Stimulated activated naive CD8-positive, alpha-beta T cell treated with anti-CD3 and anti-CD28 coated beads, Interleukin-15, amount 100 ng/mL, for 72 hours (primary cell): ENCODE measurements around the gene SYT14.

ENCODE experiments used
- ATAC-seq: fragments of 150-1000 bp; cut with Tn5 transposase; 2 replicates; pipeline ENCODE4 v1.10.0; 2021; ENCODE audit warnings: mild to moderate bottlenecking, moderate library complexity
- DNase-seq, 2 donors: peaks; one replicate each; pipeline ENCODE4 v3.0.0; 2021 to 2022
- H3K27ac Mint-ChIP-seq, 2 donors: one replicate each; pipeline ENCODE4 v1.8.0; 2022; ENCODE audit warnings: mild to moderate bottlenecking in 2 of 2, mixed read lengths in 2 of 2, moderate library complexity in 2 of 2
- H3K27me3 Mint-ChIP-seq: one replicate; pipeline ENCODE4 v1.8.0; 2022; ENCODE audit warnings: mixed read lengths
- H3K4me1 Mint-ChIP-seq: one replicate; pipeline ENCODE4 v1.8.0; 2022; ENCODE audit warnings: mild to moderate bottlenecking, mixed read lengths
- H3K4me3 Mint-ChIP-seq, 2 donors: one replicate each; pipeline ENCODE4 v1.8.0; 2022; ENCODE audit warnings: mild to moderate bottlenecking in 2 of 2, mixed read lengths in 2 of 2, moderate library complexity in 1 of 2
- H3K9me3 Mint-ChIP-seq, 2 donors: one replicate each; pipeline ENCODE4 v1.8.0; 2022; ENCODE audit warnings: mixed read lengths in 2 of 2

The SYT14 gene

GRCh38 chr1:209983953-209984352, 45.9 kb downstream of the SYT14 start:
- H3K27me3 Mint-ChIP-seq, result peaks cover 49% of the 10 kb centered on the region
- no peak for DNase-seq
- H3K4me3 Mint-ChIP-seq, result no peak overlapping the region
- no peaks in the 10 kb centered on the region for H3K9me3 Mint-ChIP-seq
- ATAC-seq, result no peak
- no peaks in the 10 kb centered on the region for H3K4me1 Mint-ChIP-seq
- no peak overlapping the region for H3K27ac Mint-ChIP-seq

DNA sequence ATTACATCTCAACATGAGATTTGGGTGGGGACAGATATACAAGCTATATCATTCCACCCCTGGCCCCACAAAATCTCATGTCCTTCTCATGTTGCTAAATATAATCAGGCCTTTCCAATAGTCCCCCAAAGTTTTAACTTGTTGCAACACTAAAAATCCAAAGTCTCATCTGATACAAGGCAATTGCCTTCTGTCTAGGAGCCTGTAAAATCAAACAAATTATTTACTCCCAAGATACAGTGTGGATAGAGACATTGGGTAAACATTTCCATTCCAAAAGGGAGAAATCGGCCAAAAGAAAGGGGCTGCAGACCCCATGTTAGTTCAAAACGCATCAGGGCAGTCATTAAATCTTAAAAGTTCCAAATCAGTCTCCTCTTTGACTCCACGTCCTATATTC, 47.0 kb downstream of the SYT14 start:
- Mint-ChIP-seq H3K9me3 (no peaks in the 10 kb centered on the region), H3K27ac (no peak overlapping the region), H3K27me3 (peaks cover 41% of the 10 kb centered on the region), H3K4me3 (no peak overlapping the region), H3K4me1 (no peaks in the 10 kb centered on the region)
- ATAC-seq (no peak), DNase-seq (no peak)

- Mint-ChIP-seq H3K27me3 (peaks cover 59% of the 10 kb centered on the region), H3K27ac (no peak overlapping the region), H3K9me3 (no peaks in the 10 kb centered on the region), H3K4me1 (no peaks in the 10 kb centered on the region), H3K4me3 (no peak overlapping the region)
- DNase-seq (no peak), ATAC-seq (no peak)
These were observed 50.7 kb downstream of the SYT14 start for GRCh38 chr1:209988706-209989105.

DNA sequence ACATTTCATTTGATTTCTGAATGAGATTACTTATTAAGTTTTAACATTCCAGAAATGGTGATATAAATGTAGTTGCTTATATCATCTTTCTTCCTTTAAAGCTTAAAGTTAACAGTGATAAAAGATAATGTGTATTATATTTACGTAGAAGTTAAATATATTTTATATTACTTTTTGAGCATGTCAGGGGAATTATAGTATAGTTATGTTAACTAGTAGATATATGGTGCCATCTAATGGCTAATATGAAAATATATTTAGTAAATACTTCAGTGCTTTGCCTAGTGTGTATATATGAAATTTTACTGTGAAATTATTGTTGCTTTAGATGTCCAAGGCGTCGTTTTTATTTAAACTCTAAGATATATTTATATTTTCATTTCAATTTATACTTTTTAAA, 51.5 kb downstream of the SYT14 start:
- no peak overlapping the region for H3K27ac Mint-ChIP-seq
- H3K4me1 Mint-ChIP-seq, result no peaks in the 10 kb centered on the region
- no peaks in the 10 kb centered on the region for H3K9me3 Mint-ChIP-seq
- H3K27me3 Mint-ChIP-seq, result peaks cover 64% of the 10 kb centered on the region
- H3K4me3 Mint-ChIP-seq, result no peak overlapping the region
- no peak for DNase-seq
- ATAC-seq, result no peak

DNA sequence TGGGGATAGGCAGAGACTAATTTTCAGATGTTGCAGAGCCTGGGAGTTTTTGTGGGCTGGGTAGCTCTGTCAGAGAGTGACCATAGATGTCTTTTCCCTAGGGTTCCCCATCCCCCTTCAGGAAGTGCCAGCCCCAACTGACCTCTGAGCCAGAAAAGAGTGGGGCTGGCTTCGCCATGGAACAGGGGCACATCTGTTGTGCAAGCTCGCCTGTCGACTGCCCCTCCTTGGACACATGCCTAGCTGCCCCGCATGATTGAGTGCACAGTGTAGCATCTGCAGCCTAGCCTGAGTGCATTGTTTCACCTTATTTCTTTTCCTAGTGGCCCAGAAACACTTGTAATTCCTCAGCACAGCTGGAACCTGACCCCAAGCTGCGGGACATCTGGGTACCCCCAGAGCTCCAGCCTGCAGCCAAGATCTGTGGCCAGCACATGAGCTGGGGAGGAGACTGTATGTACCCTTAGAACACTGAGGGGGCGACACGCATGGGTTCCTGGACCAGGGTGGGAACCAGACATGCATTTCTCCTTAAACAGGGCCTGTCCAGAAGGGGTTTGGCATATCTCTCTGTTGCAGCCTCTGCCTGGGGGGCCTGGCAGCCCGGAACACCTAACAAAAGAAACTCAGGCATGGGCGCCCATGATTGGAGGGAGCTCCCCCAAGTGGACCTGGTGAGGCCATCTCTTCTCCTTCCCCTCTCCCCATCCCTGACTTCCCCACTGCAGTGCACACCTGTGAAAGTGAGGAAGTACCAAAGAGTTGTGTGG, 55.2 kb downstream of the SYT14 start:
- ATAC-seq (no peak), DNase-seq (no peak)
- Mint-ChIP-seq H3K9me3 (no peaks in the 10 kb centered on the region), H3K27ac (no peak overlapping the region), H3K4me3 (no peak overlapping the region), H3K27me3 (peaks cover 57% of the 10 kb centered on the region), H3K4me1 (no peaks in the 10 kb centered on the region)

- DNase-seq, result no peak
- no peak overlapping the region for H3K27ac Mint-ChIP-seq
- no peak overlapping the region for H3K4me3 Mint-ChIP-seq
- ATAC-seq, result no peak
- H3K4me1 Mint-ChIP-seq, result no peaks in the 10 kb centered on the region
- peaks cover 49% of the 10 kb centered on the region for H3K27me3 Mint-ChIP-seq
- no peaks in the 10 kb centered on the region for H3K9me3 Mint-ChIP-seq
These were observed 58.3 kb downstream of the SYT14 start for GRCh38 chr1:209996348-209996747.

DNA sequence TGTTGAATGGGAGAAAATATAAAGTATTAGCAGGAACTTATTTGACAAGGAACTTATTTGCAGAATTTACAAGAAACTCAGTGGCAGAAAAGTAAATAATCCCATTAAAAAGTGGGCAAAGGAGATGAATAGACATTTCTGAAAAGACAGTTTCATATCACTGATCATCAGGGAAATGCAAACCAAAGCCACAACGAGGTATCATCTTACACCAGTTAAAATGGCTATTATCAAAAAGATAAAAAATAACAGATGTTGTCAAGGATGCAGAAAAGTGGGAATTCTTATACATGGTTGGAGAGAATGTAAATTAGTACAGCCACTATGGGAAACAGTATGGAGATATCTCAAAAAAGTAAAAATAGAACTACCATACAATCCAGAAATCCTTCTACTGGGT, 61.0 kb downstream of the SYT14 start:
- Mint-ChIP-seq H3K27ac (no peak overlapping the region), H3K9me3 (no peaks in the 10 kb centered on the region), H3K4me1 (no peaks in the 10 kb centered on the region), H3K4me3 (no peak overlapping the region), H3K27me3 (peaks cover 28% of the 10 kb centered on the region)
- DNase-seq, result no peak
- ATAC-seq, result no peak

DNA sequence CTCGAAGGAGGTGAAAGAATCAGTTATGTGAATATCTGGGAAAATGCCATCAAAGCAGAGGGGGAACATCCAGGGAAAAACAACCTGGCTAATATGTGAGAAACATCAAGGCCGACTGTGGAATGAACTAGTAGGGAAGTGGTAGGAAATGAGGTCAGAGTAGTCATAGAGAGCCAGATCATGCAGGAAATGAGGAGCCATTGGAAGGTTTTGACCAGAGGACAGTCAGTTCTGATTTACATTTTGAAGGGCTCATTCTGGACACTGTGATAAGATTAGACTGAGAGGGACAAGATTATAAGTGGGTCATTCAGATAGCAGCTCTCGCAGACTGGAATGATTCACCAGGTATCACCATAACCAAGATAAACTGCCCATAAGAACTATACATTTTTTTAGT, 63.7 kb downstream of the SYT14 start:
- Mint-ChIP-seq H3K9me3 (no peaks in the 10 kb centered on the region), H3K27ac (no peak overlapping the region), H3K4me1 (no peaks in the 10 kb centered on the region), H3K4me3 (no peak overlapping the region), H3K27me3 (peaks cover 11% of the 10 kb centered on the region)
- ATAC-seq, result no peak
- DNase-seq, result no peak

DNA sequence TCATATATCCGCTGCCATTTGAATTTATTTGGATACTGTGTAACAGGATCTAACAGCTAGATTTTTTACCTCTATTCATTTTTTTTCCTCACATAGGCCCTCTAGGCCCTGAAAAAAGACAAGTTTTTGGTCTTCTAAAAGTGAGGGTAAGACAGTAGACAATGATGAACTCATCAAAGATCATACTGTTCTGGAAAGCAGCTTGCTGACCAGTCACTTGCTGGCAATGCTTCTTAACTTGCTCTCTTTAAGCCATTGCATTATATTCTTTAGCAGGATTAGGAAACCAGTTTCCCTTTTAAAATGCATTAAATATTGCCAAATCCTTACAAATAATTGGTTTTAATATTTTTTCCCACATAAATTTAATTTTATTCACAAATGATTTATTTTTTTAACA, 65.5 kb downstream of the SYT14 start:
- H3K27ac Mint-ChIP-seq, result no peak overlapping the region
- H3K27me3 Mint-ChIP-seq, result peaks cover 6% of the 10 kb centered on the region
- DNase-seq, result no peak
- H3K4me1 Mint-ChIP-seq, result no peaks in the 10 kb centered on the region
- no peaks in the 10 kb centered on the region for H3K9me3 Mint-ChIP-seq
- no peak overlapping the region for H3K4me3 Mint-ChIP-seq
- ATAC-seq, result no peak

DNA sequence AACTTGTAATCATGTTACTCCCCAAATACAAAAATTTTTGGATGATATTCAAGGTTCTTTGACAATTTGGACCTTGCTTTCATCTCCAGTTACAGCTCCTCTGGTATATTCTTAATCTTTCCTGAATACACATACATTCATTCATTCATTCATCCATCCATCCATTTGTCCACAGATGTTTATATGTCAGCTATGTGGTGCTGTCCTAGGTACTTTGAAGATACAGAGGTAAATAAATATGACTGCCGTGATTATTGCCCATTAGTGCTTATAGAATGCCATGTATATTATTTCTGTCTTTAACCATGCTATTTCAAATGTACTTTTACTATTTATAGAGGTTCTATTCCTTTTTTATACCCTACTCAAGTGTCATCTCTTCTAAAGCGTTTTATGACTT, 72.1 kb downstream of the SYT14 start:
- ATAC-seq, result no peak
- H3K4me3 Mint-ChIP-seq, result no peak overlapping the region

DNA sequence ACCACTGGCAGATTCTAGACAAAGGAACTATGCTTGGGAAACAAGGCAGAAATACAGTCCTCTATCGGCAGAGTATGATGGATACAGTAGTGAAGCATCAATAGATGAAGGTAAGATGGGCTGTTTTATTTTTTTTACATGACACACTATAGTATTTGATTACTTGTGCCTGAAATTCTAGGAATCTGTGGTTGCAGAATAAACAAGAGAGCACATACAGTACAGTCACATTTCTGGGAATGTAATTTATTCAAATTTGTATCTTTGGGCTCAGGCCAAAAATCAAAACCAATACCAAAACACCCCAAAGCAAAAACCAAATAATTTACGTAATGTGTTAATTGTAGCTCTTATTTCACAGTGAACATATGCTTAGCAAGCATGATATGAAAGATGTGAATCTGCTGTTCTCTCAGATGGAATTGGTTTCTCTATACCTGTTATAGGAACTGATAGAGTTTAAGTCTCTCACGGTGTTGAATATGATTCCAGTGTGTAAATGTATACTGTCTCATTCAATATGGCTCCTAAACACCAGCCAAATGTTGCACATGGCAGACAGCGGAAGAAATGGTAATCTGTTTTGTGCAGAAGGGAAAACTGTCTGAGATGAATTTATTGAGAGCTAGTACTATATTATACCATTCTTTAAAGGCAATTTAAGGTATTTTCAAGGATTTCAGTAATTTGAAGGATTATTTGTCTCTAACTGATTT, 83.3 kb downstream of the SYT14 start:
- ATAC-seq (no peak), DNase-seq (no peak)
- Mint-ChIP-seq H3K27ac (no peak overlapping the region), H3K4me1 (no peaks in the 10 kb centered on the region), H3K9me3 (no peaks in the 10 kb centered on the region), H3K27me3 (peaks cover 4% of the 10 kb centered on the region), H3K4me3 (no peak overlapping the region)

More for the DNA sequence above, 72.1 kb downstream of the SYT14 start:
- no peaks in the 10 kb centered on the region for H3K4me1 Mint-ChIP-seq
- H3K9me3 Mint-ChIP-seq, result no peaks in the 10 kb centered on the region
- no peak for DNase-seq
- no peak overlapping the region for H3K27ac Mint-ChIP-seq
- peaks cover 3% of the 10 kb centered on the region for H3K27me3 Mint-ChIP-seq

DNA sequence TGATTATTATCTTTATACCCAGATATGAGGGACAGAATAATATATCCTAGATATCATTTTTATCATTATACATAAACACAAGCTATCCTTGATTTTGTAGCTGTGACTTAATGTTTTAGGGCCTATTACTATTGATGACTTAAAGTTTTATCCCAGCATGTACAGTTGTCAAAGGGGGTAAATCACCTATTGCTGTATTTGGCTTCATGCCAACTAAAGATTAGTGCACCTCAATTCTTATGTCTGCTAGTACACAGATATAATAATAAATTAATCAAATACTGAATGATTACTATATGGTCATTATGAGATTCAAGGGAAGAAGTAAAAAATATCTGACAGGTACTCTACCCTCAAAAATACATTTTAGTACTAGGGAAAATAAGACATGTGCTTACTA, 84.0 kb downstream of the SYT14 start:
- Mint-ChIP-seq H3K4me1 (no peaks in the 10 kb centered on the region), H3K27ac (no peak overlapping the region), H3K27me3 (no peaks in the 10 kb centered on the region), H3K9me3 (no peaks in the 10 kb centered on the region), H3K4me3 (no peak overlapping the region)
- DNase-seq (no peak), ATAC-seq (no peak)

DNA sequence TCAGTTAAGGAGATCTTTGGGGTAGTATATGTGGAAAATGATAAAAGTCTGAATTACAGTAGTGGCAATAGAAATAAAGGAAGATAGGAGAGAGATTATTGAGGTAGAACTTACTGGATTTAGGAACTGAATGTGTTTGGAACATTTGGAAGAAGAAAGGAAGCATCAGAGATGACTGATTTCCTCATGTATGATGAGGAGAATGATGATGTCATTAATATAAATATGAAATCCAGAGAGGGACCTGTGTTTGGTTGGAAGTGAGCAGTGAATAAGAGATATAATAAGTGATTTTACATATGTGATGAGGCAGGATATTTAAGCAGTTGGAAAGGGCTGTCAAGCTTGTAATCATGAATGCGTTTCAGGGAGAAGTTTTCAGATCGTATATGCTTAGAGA, 86.3 kb downstream of the SYT14 start:
- no peak overlapping the region for H3K4me3 Mint-ChIP-seq
- no peaks in the 10 kb centered on the region for H3K4me1 Mint-ChIP-seq
- DNase-seq, result no peak
- H3K9me3 Mint-ChIP-seq, result no peaks in the 10 kb centered on the region
- no peaks in the 10 kb centered on the region for H3K27me3 Mint-ChIP-seq
- no peak for ATAC-seq
- H3K27ac Mint-ChIP-seq, result no peak overlapping the region

GRCh38 chr1:210024996-210025395, 87.0 kb downstream of the SYT14 start:
- Mint-ChIP-seq H3K4me1 (no peaks in the 10 kb centered on the region), H3K9me3 (no peaks in the 10 kb centered on the region), H3K4me3 (no peak overlapping the region), H3K27ac (no peak overlapping the region), H3K27me3 (no peaks in the 10 kb centered on the region)
- DNase-seq, result no peak
- ATAC-seq, result no peak

GRCh38 chr1:210025870-210026269, 87.9 kb downstream of the SYT14 start:
- Mint-ChIP-seq H3K4me1 (no peaks in the 10 kb centered on the region), H3K27ac (no peak overlapping the region), H3K9me3 (peaks cover 0 to 7% of the 10 kb centered on the region in 2 donors), H3K27me3 (peaks cover 8% of the 10 kb centered on the region), H3K4me3 (no peak overlapping the region)
- DNase-seq (no peak), ATAC-seq (no peak)

- H3K27ac Mint-ChIP-seq, result no peak overlapping the region
- no peak for ATAC-seq
- H3K4me3 Mint-ChIP-seq, result no peak overlapping the region
- H3K4me1 Mint-ChIP-seq, result no peaks in the 10 kb centered on the region
- peaks cover 10% of the 10 kb centered on the region for H3K27me3 Mint-ChIP-seq
- no peak for DNase-seq
- peaks cover 0 to 9% of the 10 kb centered on the region in 2 donors for H3K9me3 Mint-ChIP-seq
These were observed 90.0 kb downstream of the SYT14 start for GRCh38 chr1:210027994-210028393.
